HepG2 (cell line): Measurements from ENCODE around the gene DCPS. TPM values are rescaled to one million over a fixed set of nuclear protein-coding genes. Genes with fewer than 3 reads are reported as not detected.

Source experiments
- FOXO1 ChIP-seq: sonication (generic); formaldehyde crosslinking; IDR thresholded peaks from 2 replicates; pipeline ENCODE4 v1.4.0; 2020; ENCODE audit warnings: missing genetic modification reagents
- HOMEZ ChIP-seq: IDR thresholded peaks from 2 replicates; pipeline ENCODE4 v1.6.1; 2016; ENCODE audit warnings: low read depth
- ISX ChIP-seq: sonication (generic); formaldehyde crosslinking; conservative IDR thresholded peaks from 2 replicates; pipeline ENCODE4 v1.5.0; 2020; ENCODE audit warnings: missing genetic modification reagents
- KDM5A ChIP-seq: fragments of 200-600 bp; sonication (generic); IDR thresholded peaks from 2 replicates; pipeline ENCODE4 v1.7.0; 2018; ENCODE audit warnings: antibody characterized with exemption, mild to moderate bottlenecking, low read length, borderline replicate concordance
- NFKB2 ChIP-seq: sonication (generic); formaldehyde crosslinking; IDR thresholded peaks from 2 replicates; pipeline ENCODE4 v1.4.0; 2020; ENCODE audit warnings: missing genetic modification reagents, borderline replicate concordance
- NRL ChIP-seq: sonication (generic); formaldehyde crosslinking; IDR thresholded peaks from 2 replicates; pipeline ENCODE4 v1.5.0; 2020; ENCODE audit warnings: missing genetic modification reagents, mild to moderate bottlenecking, moderate library complexity, borderline replicate concordance
- PCBP1 ChIP-seq: fragments of 200-400 bp; formaldehyde crosslinking; IDR thresholded peaks from 2 replicates; pipeline ENCODE4 v1.6.1; 2017; ENCODE audit warnings: mild to moderate bottlenecking, low read depth, low read length, borderline replicate concordance
- SIN3A ChIP-seq: IDR thresholded peaks from 2 replicates; pipeline ENCODE4 v1.6.1; 2011; ENCODE audit warnings: low read depth, mild to moderate bottlenecking, control low read depth, low read length, borderline replicate concordance
- SRY ChIP-seq: sonication (generic); formaldehyde crosslinking; IDR thresholded peaks from 2 replicates; pipeline ENCODE4 v1.8.0; 2022; ENCODE audit warnings: mild to moderate bottlenecking, missing genetic modification reagents
- YEATS4 ChIP-seq: sonication (generic); formaldehyde crosslinking; IDR thresholded peaks from 2 replicates; pipeline ENCODE4 v1.4.0; 2020; ENCODE audit warnings: missing genetic modification reagents, borderline replicate concordance
- ZBTB4 ChIP-seq: sonication (generic); formaldehyde crosslinking; IDR thresholded peaks from 2 replicates; pipeline ENCODE4 v1.4.0; 2020; ENCODE audit warnings: missing genetic modification reagents, mild to moderate bottlenecking, borderline replicate concordance
- ZNF101 ChIP-seq: sonication (generic); formaldehyde crosslinking; IDR thresholded peaks from 2 replicates; pipeline ENCODE4 v1.4.0; 2020; ENCODE audit warnings: mild to moderate bottlenecking, low read depth, missing genetic modification reagents, borderline replicate concordance
- ZNF251 ChIP-seq: sonication (generic); formaldehyde crosslinking; IDR thresholded peaks from 2 replicates; pipeline ENCODE4 v1.9.0; 2021; ENCODE audit warnings: mild to moderate bottlenecking, missing genetic modification reagents
- ZNF563 ChIP-seq: sonication (generic); formaldehyde crosslinking; IDR thresholded peaks from 2 replicates; pipeline ENCODE4 v1.8.0; 2022; ENCODE audit warnings: mild to moderate bottlenecking, moderate library complexity, missing genetic modification reagents
- ZNF609 ChIP-seq: sonication (generic); formaldehyde crosslinking; IDR thresholded peaks from 2 replicates; pipeline ENCODE4 v1.4.0; 2020; ENCODE audit warnings: mild to moderate bottlenecking, missing genetic modification reagents, borderline replicate concordance
- ZNF674 ChIP-seq: sonication (generic); formaldehyde crosslinking; IDR thresholded peaks from 2 replicates; pipeline ENCODE4 v1.5.0; 2020; ENCODE audit warnings: low read depth, mild to moderate bottlenecking, missing genetic modification reagents
- ZNF816 ChIP-seq: sonication (generic); formaldehyde crosslinking; IDR thresholded peaks from 2 replicates; pipeline ENCODE4 v1.8.0; 2022; ENCODE audit warnings: missing genetic modification reagents, mild to moderate bottlenecking, borderline replicate concordance
- polyA plus RNA-seq, 8 experiments: library from polyadenylated mRNA; depleted of rRNA in 3 of 8; stranded (reverse) in 7 of 8; unstranded in 1 of 8; fragments of >200 nt; fragmentation: Illumina TruSeq in 4 of 8; extraction: Trizol in 4 of 8; gene quantifications; 2 replicates each; pipeline versions ENCODE4 v1.2.1 to v1.2.3, GENCODE V29; 2011 to 2016; ENCODE audit warnings: low read depth in 4 of 8, missing spikeins in 1 of 8, mixed read lengths in 1 of 8; ENCODE audit not compliant: insufficient read depth in 1 of 8
- total RNA-seq, 5 experiments: library from RNA; depleted of rRNA; stranded (reverse); fragments of >200 nt; fragmentation: Illumina TruSeq; extraction: Trizol; gene quantifications; 2 replicates each; pipeline ENCODE4 v1.2.3, GENCODE V29; 2016; ENCODE audit warnings: low read depth in 1 of 5

DCPS gene
- total and polyA plus RNA-seq, 2 of the 13 experiments (the other 11 are each of a cell fraction or from before 2014, with no cell fraction given): 21.9 to 22.5 TPM

GRCh38 chr11:126268708-126269579 lies 34.9 kb upstream of the DCPS start, which contains the start of the genes FOXRED1 and SRPRA (continued):
- TF ChIP-seq ZBTB4 (CRISPR knock-in tag) (peak; percentile 69; the same call in 1 of the 2 replicates), ZNF609 (CRISPR knock-in tag) (no peak; the same call in 1 of the 2 replicates), ZNF101 (CRISPR knock-in tag) (peak; percentile 27; the same call in 1 of the 2 replicates), SIN3A (peak; percentile 83), ZNF674 (no peak), ZNF251 (CRISPR knock-in tag) (0 out of 2 replicates have a peak, but pooled peaks have one; percentile 61), ISX (CRISPR knock-in tag) (0 out of 2 replicates have a peak, but pooled peaks have one; percentile 30), ZNF563 (CRISPR knock-in tag) (no peak), NRL (CRISPR knock-in tag) (peak; percentile 66; the same call in 1 of the 2 replicates), ZNF816 (CRISPR knock-in tag) (peak; percentile 59; the same call in 1 of the 2 replicates), PCBP1 (peak; percentile 64; the same call in 1 of the 2 replicates), NFKB2 (CRISPR knock-in tag) (0 out of 2 replicates have a peak, but pooled peaks have one; percentile 38), KDM5A (peak; percentile 97), YEATS4 (peak; percentile 98), FOXO1 (CRISPR knock-in tag) (no peak), SRY (CRISPR knock-in tag) (peak; percentile 43; the same call in 1 of the 2 replicates), HOMEZ (CRISPR knock-in tag) (peak; percentile 54; the same call in 1 of the 2 replicates)
